ENCODE results near the gene CFHR5. TPM values are rescaled to one million over a fixed set of nuclear protein-coding genes. Genes with fewer than 3 reads are reported as not detected.

The CFHR5 gene
- total RNA-seq, 1 experiment from 2014 or later, result not detected

DNA sequence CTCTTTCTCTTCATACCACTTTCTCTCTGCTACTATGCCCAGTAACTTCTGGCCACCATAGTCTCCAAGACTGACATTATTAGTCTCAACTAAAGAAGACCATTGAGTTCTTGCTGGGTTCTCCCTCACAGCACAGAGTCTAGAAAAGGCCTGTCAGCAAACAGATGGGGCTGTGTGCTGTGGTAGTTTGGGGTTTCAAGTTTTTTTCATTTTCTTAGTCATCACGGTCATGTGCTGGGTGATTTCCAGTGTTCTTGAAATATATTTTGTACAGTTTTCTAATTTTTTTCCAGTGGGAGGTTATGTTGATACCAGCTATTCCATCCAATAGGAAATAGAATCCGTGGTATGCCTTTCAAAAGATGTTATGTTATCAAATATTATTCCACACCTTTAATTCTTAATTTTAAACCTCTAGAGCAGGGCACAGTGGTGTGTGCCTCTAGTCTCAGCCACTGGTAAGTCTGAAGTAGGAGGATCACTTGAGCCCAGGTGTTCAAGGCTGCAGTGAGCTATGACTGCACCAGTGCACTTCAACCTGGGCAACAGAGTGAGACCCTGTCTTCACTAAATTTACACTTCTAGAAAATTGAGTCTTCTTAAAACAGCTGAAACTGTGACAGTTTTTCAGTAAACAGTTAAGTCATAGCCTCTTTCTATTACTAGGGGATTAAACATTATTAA, 25.5 kb upstream of the CFHR5 start:
- intact Hi-C loops (cut with micrococcal nuclease; ENCODE audit: unreplicated experiment), result loop anchor here (5.0 kb wide), 1 partner anchor 125 kb away; no protein-coding TSS in a partner anchor
- Mint-ChIP-seq H3K9me3 (ENCODE audit: low read depth, unreplicated experiment) (peaks cover 6% of the 10 kb centered on the region), H3K36me3 (ENCODE audit: insufficient read depth, unreplicated experiment) (no peaks in the 10 kb centered on the region), H3K27me3 (ENCODE audit: unreplicated experiment) (no peaks in the 10 kb centered on the region), H3K27ac (ENCODE audit: unreplicated experiment) (no peak overlapping the region), H3K4me1 (ENCODE audit: low read depth, unreplicated experiment) (no peaks in the 10 kb centered on the region), H3K4me3 (ENCODE audit: low read depth, unreplicated experiment) (no peak overlapping the region)
- TF ChIP-seq, protein P1, sequence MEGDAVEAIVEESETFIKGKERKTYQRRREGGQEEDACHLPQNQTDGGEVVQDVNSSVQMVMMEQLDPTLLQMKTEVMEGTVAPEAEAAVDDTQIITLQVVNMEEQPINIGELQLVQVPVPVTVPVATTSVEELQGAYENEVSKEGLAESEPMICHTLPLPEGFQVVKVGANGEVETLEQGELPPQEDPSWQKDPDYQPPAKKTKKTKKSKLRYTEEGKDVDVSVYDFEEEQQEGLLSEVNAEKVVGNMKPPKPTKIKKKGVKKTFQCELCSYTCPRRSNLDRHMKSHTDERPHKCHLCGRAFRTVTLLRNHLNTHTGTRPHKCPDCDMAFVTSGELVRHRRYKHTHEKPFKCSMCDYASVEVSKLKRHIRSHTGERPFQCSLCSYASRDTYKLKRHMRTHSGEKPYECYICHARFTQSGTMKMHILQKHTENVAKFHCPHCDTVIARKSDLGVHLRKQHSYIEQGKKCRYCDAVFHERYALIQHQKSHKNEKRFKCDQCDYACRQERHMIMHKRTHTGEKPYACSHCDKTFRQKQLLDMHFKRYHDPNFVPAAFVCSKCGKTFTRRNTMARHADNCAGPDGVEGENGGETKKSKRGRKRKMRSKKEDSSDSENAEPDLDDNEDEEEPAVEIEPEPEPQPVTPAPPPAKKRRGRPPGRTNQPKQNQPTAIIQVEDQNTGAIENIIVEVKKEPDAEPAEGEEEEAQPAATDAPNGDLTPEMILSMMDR (IDR thresholded peaks at IDR 0.05; ENCODE audit: unreplicated experiment), result no peak
- DNase-seq, result no peak
- BruUV-seq (replicated peaks), result no TSS peak
- CTCF ChIA-PET, result no interaction called here

DNA sequence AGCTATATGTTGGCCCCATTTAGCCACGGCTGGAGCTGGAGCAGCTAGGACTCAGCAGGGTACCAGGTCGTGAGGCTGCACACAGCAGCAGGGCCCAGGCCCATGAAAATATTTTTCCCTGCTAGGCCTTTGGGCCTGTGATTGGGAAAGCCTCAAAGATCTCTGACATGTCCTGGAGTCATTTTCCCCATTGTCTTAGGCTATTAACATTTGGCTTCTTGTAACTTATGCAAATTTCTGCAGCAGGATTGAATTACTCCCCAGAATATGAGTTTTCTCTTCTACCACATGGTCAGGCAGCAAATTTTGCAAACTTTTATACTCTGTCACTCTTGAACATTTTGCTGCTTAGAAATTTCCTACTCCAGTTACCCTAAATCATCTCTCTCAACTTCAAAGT, 22.6 kb upstream of the CFHR5 start:
- BruUV-seq (replicated peaks), result no TSS peak
- H3K9me3 Mint-ChIP-seq (ENCODE audit: low read depth, unreplicated experiment), result peaks cover 6% of the 10 kb centered on the region
- no peaks in the 10 kb centered on the region for H3K27me3 Mint-ChIP-seq (ENCODE audit: unreplicated experiment)
- H3K4me1 Mint-ChIP-seq (ENCODE audit: low read depth, unreplicated experiment), result no peaks in the 10 kb centered on the region
- CTCF ChIA-PET, result interaction anchor here (0.6 kb wide), 1 partner anchor 948 kb away, joined by 4 read pairs; no protein-coding TSS in a partner anchor
- H3K27ac Mint-ChIP-seq (ENCODE audit: unreplicated experiment), result no peak overlapping the region
- no peak overlapping the region for H3K4me3 Mint-ChIP-seq (ENCODE audit: low read depth, unreplicated experiment)
- H3K36me3 Mint-ChIP-seq (ENCODE audit: insufficient read depth, unreplicated experiment), result no peaks in the 10 kb centered on the region
- intact Hi-C loops (cut with micrococcal nuclease; ENCODE audit: unreplicated experiment), result loop anchor here (5.0 kb wide), 1 partner anchor 123 kb away; no protein-coding TSS in a partner anchor
- TF ChIP-seq, protein P1 (IDR thresholded peaks at IDR 0.05; ENCODE audit: unreplicated experiment), result no peak
- no peak for DNase-seq

GRCh38 chr1:196955926-196956325, 21.4 kb upstream of the CFHR5 start:
- TF ChIP-seq, protein P1 (IDR thresholded peaks at IDR 0.05; ENCODE audit: unreplicated experiment), result no peak
- no TSS peak for BruUV-seq (replicated peaks)
- no peaks in the 10 kb centered on the region for H3K4me1 Mint-ChIP-seq (ENCODE audit: low read depth, unreplicated experiment)
- no peaks in the 10 kb centered on the region for H3K27me3 Mint-ChIP-seq (ENCODE audit: unreplicated experiment)
- H3K9me3 Mint-ChIP-seq (ENCODE audit: low read depth, unreplicated experiment), result peaks cover 6% of the 10 kb centered on the region
- no peaks in the 10 kb centered on the region for H3K36me3 Mint-ChIP-seq (ENCODE audit: insufficient read depth, unreplicated experiment)
- H3K27ac Mint-ChIP-seq (ENCODE audit: unreplicated experiment), result no peak overlapping the region
- no peak overlapping the region for H3K4me3 Mint-ChIP-seq (ENCODE audit: low read depth, unreplicated experiment)
- CTCF ChIA-PET, result no interaction called here
- no peak for DNase-seq
- intact Hi-C loops (cut with micrococcal nuclease; ENCODE audit: unreplicated experiment), result no loop called here

GRCh38 chr1:196960854-196961253, 16.5 kb upstream of the CFHR5 start:
- BruUV-seq (replicated peaks), result no TSS peak
- Mint-ChIP-seq H3K4me1 (ENCODE audit: low read depth, unreplicated experiment) (no peaks in the 10 kb centered on the region), H3K36me3 (ENCODE audit: insufficient read depth, unreplicated experiment) (no peaks in the 10 kb centered on the region), H3K27me3 (ENCODE audit: unreplicated experiment) (no peaks in the 10 kb centered on the region), H3K4me3 (ENCODE audit: low read depth, unreplicated experiment) (no peak overlapping the region), H3K9me3 (ENCODE audit: low read depth, unreplicated experiment) (peaks cover 2% of the 10 kb centered on the region), H3K27ac (ENCODE audit: unreplicated experiment) (no peak overlapping the region)
- TF ChIP-seq, protein P1 (IDR thresholded peaks at IDR 0.05; ENCODE audit: unreplicated experiment), result no peak
- intact Hi-C loops (cut with micrococcal nuclease; ENCODE audit: unreplicated experiment), result no loop called here
- DNase-seq, result no peak
- CTCF ChIA-PET, result no interaction called here
